NCI-H526 (cell line): ENCODE measurements around the gene TBL1Y.
"Not testable (repeated sequence)": the region's sequence is repeated elsewhere in the genome, so short reads cannot be mapped to it uniquely, and the experiment has no call there.

Source experiments
- DNase-seq, 2 experiments: peaks; one replicate each; lab custom pipeline; 2025; lab: John Stamatoyannopoulos, UW

TBL1Y gene

DNA sequence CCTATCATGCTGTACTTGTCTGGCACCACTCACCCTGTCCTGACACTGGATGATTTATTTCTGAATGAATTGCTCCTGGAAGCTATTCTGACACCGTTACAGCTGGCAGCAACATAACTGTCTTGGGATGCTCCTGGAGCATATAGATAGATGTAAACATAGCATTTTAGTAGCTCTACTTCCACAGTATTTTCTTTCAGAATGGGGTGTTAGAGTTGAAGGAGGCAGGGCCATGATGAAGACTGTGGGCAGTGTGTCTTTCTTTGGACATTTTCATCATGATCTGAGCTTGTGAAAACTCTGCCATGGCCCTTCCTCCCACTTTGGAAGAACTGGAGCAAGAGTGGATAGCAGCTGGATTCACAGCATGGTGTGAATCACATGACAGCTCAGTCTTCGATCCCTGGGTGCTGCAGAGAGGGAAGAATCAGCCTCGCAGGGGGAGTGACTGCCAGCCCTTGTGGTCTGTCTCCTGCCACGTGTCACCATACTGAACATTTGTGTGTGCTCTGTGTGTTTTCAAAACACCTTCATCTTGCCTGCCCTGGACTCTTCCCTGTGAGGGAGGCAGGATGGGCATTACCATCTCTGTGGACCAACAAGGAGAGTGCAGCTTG, 61.9 kb downstream of the TBL1Y start:
- DNase-seq = no peak

DNA sequence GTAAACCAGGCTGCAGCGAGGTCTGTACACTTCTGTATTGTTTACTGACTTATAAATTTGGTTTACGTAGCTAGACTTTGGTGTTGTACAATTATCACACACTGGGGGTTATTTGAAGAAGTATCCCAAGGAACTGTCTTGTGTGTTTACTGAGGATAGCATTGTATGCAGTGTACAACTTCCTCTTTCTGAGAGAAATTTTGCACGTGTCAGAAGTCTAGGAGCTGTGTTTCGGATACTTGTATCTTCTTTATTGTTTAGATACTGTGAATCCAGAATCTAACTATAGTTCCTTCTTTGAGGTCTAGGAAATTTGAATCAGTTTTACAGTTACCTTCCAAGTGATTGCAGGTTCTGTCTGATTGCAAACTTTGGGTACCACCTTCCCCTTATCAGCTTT, 64.5 kb downstream of the TBL1Y start:
- DNase-seq = no peak

DNA sequence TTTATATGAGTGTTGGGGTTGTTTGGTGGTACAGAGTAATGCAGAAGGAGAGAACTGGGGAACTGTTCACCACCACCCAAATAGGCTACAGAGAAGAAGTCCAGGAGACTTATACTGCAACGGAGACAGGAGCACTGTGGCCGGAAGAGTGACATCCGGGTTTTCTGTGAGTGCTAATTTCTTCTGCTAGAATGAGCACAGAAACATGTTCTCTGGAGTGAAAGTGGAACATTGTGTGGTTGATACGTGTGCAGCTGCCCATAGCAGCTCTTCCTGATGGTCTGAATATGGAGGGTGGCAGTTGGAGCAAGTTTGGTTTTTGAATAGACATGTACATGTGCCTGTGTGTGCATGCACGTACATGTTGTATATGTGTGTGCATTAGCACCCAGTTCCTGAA, 67.3 kb downstream of the TBL1Y start:
- DNase-seq = no peak

DNA sequence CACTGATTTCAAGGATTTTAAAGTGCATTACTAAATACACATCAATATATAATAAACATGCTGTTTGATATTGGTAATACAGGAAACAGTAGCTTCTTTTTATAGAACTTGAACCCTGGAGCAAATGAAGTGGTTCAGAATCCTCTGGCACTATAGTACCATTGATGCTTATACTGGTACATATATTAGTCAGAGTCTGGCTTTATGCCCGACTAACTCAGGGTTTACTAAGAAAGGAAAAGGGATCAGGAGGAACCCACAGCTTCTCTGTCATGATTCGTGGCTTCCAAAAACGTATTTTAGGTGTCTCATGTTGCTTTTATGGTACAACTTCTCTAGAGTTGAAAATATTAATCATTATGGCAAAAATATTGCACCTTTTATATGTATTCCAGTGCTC, 72.7 kb downstream of the TBL1Y start:
- DNase-seq = no peak

DNA sequence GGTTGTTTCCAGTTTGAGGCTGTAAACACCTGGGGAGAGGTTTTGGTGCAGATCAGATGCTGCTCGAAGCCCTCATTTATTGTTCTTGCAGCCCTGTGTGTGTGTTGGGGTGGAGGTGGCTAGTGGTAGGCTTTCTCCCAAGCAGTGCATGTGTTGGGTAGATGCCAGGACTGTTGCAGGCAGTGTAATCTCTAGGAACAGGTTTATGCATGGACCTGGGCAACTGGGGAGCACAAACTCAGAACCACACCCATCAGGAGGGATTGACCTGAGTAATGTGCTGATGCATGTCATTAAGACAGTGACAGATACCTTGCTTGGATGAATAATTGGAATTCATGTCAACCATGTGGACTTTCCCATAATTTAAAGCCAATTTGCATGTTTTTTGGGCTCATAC, 77.3 kb downstream of the TBL1Y start:
- no peak for DNase-seq

DNA sequence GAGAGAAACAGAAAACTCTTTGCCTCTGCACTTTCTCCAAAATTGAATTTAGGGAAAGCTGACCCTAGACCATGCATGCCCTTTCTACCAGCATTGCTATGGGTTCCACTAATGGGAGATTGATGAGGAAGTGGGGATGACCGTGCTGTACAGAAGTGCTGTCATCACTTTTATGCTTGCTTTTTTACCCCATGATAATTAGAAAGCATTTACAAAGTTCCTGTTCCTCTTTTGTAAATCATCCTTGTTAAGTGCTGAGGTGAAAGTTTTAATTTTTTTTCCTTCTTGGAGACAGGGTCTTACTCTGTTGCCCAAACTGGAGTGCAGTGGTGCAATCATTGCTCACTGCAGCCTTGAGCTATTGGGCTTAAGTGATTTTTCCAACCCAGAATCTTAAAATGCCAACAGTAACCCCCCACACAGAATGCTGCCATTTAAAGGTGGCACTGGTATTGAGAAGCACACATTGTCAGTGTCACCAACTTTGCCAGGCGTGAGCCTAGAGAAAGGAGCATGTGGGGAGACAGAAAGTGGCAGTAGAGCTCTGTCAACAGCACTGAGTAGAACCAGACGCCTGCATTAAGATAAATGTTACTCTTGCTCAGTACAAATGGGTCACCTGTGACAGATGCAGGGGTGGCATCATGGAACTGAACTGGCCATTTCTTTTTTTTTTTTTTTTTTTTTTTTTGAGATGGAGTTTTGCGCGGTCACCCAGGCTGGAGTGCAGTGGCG, 79.6 kb downstream of the TBL1Y start:
- DNase-seq = no peak

DNA sequence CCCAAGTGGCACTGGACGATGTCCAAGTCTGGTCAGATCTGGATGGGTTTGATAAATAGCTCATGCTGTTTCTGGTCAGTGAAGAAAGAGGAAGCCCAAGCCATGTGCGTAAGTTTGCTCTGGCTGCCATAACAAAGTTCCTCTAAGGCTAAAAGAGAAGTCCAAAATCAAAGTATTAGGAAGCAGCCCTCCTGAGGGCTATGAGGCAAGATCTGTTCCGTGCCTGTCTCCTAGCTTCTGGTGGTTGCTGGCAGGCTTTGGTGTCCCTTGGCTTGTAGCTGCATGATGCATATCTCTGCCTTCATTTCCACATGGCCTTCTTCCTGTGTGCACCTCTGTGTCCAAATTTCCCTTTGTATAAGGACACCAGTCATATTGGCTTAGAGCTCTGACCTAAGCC, 81.5 kb downstream of the TBL1Y start:
- no peak for DNase-seq

DNA sequence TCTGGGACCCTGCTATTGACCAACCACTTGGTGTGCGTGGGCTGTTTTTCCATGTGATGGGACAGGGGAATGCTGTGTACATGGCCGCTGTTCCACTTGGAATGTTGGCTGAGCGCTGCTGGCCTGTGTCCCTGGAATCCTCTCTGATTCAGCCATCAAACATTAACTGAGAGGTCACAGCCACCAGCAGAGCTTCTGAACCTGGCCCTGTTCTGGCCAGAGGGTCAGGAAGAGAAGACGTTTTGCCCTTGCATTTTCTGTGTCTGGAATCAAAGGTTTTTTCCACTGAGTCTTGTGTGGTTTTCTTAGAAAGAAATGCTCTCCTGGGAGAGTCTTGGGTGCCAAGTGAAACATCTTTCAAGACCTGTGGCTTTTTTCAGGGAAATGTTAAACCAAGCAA, 85.5 kb downstream of the TBL1Y start:
- DNase-seq = no peak

DNA sequence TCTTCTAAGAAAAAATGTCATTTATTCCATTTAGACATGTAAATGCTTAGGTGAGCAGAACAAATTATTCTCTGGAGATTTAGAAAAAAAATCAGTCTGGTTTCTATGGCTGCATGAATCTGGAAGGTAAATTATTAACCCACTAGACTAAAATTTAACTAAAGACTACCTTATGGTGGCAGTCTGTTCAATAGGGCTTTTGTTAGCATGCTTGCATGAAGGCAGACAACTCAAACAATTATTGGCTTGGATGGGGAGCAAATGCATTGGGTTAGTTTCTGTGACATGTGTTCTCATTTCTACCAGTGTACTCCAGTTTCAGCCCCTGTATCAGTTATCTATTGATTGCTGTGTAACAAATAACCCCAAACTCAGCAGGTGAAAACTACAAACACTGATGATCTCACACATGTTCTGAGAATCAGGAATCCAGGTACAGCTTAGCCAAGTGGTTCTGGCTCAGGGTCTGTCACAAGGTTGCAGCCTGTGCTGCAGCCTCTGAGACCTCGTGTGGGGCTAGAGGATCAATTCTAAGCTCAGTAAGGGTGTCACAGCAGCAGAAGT, 87.1 kb downstream of the TBL1Y start:
- DNase-seq = no peak

DNA sequence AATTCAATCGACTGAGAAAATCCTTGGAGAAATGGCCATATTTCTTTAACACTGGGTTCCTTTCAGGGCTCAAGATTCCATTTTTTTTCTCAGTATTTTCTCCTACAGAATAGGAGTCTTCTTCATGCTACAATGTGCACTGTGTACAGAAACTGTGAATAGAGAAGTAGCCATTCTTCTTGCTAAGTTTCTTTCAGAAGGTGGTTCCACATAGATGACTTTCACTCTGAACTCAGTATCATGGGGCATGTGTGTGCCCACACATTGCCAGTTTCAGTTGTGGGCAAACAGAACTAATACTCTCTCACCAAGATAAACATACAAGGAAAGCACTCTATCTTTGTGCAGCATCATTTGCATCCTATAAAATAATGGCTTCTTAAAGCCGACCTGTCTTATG, 89.4 kb downstream of the TBL1Y start:
- DNase-seq = no peak

DNA sequence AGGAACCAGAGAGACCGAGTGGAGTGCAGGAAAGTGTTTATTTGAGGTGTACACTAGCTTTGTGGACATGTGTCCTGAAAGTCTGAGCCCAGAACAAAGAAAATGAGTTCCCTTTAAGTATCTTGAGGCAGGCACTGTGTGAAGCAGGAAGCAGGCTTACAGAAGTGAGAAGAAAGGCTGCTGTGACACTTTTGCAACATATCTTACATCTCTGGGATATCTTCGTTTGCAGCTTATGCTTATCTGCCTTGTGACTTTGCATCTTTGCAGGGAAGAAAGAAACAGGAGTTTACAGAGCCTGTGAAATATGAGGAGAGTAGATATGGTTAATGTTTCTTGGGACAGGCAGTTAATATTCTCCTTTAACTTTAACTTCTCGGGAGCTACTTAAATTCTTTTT, 92.1 kb downstream of the TBL1Y start:
- no peak for DNase-seq

DNA sequence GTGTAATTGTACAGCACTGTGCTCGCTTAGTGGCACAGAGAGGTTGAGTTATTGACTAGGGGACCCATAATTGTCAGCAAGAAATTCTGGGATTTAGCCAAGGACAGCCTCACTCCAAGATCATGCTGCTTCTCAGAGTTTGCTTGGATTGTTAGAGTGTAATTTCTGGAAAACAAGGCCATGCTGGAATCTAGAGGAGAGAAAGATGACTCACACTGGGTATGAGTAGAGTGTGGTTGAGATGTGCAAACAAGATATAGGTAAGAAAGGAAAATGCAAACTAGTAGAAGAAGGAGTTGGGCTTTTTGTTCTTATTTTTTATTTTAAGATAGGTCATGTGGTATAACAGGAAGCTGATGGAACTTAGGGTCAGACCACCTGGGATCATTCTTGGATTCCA, 97.4 kb downstream of the TBL1Y start:
- no peak for DNase-seq

DNA sequence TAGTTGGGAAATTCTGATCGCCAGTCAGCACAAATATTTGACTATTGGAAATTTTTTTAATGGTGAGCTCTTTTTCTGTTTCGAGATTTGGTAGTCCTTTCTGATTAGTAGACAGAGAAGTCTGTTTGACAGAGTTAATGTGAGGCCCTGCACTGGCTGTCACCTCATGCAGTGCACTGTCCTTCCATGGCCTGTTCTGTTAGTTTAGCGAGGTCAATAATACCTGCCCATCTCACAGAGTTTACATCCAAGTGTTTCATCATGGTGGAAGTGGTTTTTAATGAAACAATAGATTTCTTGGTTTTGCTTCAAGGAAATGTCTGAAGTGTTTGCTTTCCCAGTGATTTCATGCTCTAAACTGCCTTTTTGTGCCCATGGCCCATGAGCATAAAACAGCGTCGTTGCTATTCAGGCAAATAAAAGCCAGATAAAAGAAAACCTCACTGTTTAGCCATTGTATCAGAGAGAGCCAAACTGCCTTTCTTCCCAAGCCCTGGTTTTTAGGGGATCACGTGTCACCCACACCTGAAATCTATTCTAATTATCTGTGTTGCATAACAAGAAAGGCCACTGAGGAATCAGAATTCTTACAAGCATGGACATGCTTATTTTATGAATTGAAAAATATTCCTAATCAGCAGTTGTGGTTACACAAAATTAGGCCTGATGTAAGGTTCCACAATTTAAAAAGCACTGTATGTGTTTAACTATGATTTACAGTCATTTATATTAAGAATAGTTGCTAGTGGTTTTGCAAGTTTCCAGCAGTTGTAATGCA, 98.3 kb downstream of the TBL1Y start:
- DNase-seq = no peak

DNA sequence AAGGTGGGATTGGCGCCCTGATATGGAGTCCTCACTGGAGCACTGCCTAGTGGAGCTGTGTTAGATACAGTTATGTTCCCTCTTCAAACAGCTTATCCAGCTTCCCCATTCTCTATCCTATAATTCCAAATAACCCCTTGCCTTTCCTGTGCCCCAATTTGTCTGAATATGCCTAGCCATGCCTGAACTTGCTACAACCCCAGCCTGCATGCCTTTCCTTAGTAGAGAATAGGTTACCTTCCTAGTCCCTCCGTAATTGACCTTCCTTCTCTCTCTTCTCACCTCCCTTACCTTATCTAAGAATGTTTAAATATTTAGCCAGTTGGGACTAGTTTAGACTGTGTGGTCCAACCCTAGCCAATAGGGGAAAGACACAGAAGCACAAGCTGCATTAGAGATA, 102.6 kb downstream of the TBL1Y start:
- DNase-seq = no peak

DNA sequence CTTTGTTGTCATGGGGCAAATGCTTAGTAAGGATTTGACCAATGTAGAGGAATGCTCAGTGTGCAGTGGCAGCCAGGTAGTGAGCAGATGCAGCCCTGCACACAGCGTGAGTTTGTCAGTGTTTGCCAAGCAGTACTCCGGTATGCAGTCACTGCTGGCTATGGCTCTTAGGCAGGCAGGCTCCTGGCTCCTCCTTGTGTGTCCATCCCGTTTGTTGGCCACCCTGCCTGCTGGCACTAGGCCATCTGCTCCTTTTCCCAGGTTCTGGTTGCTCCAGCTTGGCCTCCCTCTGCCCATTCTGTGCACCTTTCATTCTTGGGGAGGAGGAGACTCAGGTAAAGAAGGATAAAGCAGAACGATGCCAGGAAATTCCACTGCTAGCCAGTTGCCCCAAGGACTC, 106.0 kb downstream of the TBL1Y start:
- no peak for DNase-seq

DNA sequence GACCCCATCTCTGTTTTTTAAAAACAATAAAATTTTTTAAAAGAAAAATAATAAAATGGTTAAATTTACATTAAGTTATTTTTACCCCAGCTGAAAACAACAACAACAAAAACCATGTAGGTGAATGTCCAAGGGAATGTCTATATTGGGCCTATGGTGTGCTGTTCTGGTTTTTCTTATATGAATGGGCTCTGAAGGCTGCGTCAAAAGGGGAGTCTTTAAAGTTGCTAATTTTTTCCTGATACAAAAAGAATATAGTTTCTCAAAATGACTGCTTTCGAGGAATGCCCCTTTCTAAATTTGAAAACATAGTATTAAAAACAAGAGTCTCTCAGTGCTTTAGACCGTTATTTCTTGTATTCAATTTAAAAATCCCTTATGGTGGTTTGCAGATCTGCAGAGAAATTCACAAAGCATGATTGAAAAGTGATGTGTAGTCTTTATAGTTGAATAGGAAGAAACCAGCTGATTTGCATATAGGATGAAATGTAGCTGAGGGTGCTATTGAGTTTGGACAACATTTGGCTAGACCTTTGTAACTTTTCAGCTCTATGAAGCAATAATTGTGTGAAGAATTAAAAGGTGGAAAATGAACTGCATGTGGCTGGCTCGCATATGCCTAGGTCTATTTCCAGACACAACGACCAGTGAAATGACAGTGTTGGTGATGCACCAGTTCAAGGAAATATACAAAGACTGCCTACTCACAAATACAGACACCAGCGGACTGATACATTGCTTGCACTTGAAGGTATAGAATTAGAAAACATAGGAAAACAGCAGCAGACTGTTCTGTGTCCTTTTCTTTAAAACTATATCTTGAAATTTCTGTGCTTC, 107.0 kb downstream of the TBL1Y start:
- DNase-seq = no peak

DNA sequence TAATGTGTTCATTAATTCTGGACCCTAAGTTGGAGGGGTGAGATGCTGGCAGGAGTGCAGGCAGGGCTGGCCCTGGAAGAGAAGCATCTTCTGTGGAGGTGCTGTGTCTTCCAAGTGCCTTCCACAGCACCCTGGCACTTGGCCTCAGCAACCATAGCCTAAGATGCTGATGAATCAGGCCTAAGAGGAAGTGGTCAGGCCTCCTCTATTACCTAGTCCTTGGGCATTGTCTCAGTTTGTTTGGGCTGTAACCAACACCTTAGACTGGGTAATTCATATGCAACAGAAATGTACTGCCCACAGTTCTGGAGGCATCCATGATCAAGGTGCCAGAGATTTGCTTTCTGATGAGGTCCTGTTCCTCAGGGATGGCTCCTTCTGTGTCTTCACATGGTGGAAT, 128.5 kb downstream of the TBL1Y start:
- DNase-seq = no peak

DNA sequence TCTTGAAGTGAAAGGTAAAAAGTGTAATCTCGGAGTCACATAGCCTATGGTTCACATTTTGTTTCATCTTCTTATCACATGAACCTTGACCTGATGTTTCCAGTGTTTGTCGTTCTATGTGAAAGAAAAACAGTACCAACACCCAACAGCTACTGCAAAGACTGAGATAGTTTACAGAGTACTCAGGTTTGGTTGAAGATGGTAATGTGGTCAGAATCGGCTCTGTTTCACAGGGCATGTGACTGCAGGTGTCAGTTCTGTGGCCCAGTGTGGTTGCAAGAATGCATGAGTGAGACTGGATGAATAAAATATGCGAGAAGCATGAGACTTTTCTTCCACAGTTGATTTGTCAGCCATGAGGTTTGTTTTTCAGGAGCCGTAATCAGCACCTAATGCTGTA, 130.2 kb downstream of the TBL1Y start:
- DNase-seq = no peak

DNA sequence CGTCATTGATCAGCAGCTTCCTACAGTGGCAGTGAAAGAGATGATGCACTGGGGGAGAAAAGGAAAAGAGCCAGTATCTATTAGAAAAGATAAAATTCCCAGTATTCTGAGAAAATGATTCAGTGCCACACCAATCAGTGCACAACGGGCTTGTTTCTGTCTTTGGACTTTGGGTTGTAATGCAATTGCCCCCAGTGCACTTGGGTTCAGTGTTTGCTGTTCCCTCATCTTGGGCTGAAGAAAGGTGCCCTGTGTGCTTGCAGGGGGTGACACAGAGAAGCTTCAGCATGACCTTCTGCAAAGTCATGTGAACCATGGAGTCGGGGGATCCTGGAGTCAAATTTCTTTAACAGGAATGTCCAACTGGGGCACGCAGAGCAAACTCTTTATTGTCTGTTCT, 131.5 kb downstream of the TBL1Y start:
- no peak for DNase-seq

DNA sequence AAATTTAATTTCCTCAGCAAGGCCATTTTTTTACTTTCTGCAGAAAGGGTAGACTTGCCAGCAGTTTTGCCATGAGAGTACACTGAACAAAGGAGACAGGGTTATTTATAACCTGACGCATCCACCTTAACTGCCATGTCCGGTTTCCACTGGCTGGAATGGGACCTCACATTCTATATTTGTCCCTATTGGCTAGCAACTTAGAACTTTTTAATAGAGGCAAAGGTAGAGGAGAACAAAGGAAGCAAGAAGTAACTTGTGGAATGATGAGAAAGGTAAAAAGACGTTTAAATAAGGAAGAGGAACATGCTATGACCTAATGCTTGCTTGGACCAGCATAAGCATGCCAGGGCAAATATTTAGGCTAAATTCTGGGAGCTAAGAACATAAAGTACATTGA, 142.0 kb downstream of the TBL1Y start:
- DNase-seq = not testable (repeated sequence)

DNA sequence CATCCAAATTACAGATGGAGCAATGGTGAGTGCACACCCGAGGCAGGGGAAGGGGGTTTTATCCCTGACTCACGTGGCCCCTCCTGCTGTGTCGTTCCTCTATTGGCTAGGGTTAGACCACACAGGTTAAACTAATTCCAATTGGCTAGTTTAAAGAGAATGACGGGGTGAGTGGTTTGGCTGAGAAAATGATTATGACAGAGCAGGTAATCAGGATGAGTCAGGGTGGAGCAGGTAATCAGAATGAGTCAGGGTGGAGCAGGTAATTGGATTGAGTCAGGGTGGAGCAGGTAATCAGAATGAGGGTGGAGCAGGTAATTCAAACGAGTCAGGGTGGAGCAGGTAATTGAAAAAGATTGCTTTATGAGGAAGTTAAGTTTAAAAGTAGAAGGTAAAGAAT, 146.4 kb downstream of the TBL1Y start:
- no peak for DNase-seq

DNA sequence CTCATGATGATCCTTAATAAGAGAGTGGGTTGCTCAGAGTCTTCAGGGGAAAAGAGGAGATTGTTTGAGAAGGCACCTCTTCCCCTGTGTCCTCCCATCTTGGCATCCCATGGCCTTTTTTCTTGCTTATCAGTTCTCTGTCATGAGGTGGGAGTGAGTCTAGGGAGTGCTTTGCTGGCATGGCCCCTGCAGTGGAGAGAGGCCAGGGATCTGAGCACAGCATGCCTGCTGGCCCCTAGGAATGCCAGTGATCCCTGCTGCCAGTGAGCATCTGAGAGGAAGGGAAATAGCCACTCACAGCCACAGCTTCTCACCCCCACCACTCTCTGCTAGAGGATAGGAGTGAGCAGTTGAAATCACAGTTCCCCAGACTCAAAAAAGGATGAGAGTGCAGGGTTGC, 168.2 kb downstream of the TBL1Y start:
- no peak for DNase-seq
